CD4-positive, alpha-beta T cell (primary cell): Measurements from ENCODE around the gene ESD. TPM values are rescaled to one million over a fixed set of nuclear protein-coding genes. Genes with fewer than 3 reads are reported as not detected.

Experiments
- ATAC-seq: fragments of 200-7000 bp; cut with Tn5 transposase; one replicate; pipeline ENCODE4 v1.10.0; 2022; ENCODE audit warnings: mild to moderate bottlenecking; ENCODE audit not compliant: poor library complexity
- CTCF ChIA-PET: fragments of 350-600 bp; sonication (Branson Sonifier 250); formaldehyde crosslinking; loops from one replicate; lab custom pipeline; 2021; ENCODE audit warnings: antibody characterized with exemption, inconsistent platforms; lab: Charles Lee
- POLR2A ChIA-PET: fragments of 350-600 bp; sonication (Branson Sonifier 250); formaldehyde crosslinking; loops from one replicate; lab custom pipeline; 2021; ENCODE audit warnings: antibody characterized with exemption, inconsistent platforms; lab: Charles Lee
- DNase-seq, 14 experiments: peaks; one replicate each; pipeline ENCODE4 v3.0.0-alpha.2; 2013 to 2020; ENCODE audit warnings: mixed read lengths in 2 of 14
- H3K27ac ChIP-seq, 2 donors: one replicate each; pipeline versions ENCODE4 v1.5.1 to v1.7.0; 2013; ENCODE audit warnings: low read length in 2 of 2, low read depth in 1 of 2, mild to moderate bottlenecking in 1 of 2
- H3K27me3 ChIP-seq, 2 experiments: 1 replicate in 1 of 2; 2 replicates in 1 of 2; pipeline versions ENCODE4 v1.6.1 to v1.7.0; 2013; ENCODE audit warnings: low read length in 2 of 2, control low read depth in 1 of 2, mild to moderate bottlenecking in 1 of 2, moderate library complexity in 1 of 2; ENCODE audit not compliant: insufficient read depth in 2 of 2, control insufficient read depth in 1 of 2
- H3K36me3 ChIP-seq: one replicate; pipeline ENCODE4 v1.6.1; 2013; ENCODE audit warnings: low read length, control low read depth; ENCODE audit not compliant: insufficient read depth
- H3K4me1 ChIP-seq: one replicate; pipeline ENCODE4 v1.6.1; 2013; ENCODE audit warnings: low read length, control low read depth; ENCODE audit not compliant: insufficient read depth
- H3K4me3 ChIP-seq: one replicate; pipeline ENCODE4 v1.5.1; 2013; ENCODE audit warnings: mild to moderate bottlenecking, low read length, moderate library complexity
- H3K9me3 ChIP-seq, 2 experiments: 1 replicate in 1 of 2; 2 replicates in 1 of 2; pipeline versions ENCODE4 v1.6.1 to v1.7.0; 2013; ENCODE audit warnings: low read length in 2 of 2, mild to moderate bottlenecking in 2 of 2, control low read depth in 1 of 2, moderate library complexity in 1 of 2; ENCODE audit not compliant: control insufficient read depth in 1 of 2, insufficient read depth in 1 of 2
- H3K27ac Mint-ChIP-seq: one replicate; pipeline ENCODE4 v1.8.0; 2020; ENCODE audit warnings: mixed read lengths
- H3K27me3 Mint-ChIP-seq: one replicate; pipeline ENCODE4 v1.8.0; 2021; ENCODE audit warnings: mixed read lengths
- H3K36me3 Mint-ChIP-seq: one replicate; pipeline ENCODE4 v1.8.0; 2021; ENCODE audit warnings: low read depth, mixed read lengths
- H3K4me1 Mint-ChIP-seq: one replicate; pipeline ENCODE4 v1.8.0; 2021; ENCODE audit warnings: low read depth, mixed read lengths
- H3K4me3 Mint-ChIP-seq: one replicate; pipeline ENCODE4 v1.8.0; 2020; ENCODE audit warnings: mild to moderate bottlenecking, mixed read lengths
- H3K9me3 Mint-ChIP-seq: one replicate; pipeline ENCODE4 v1.8.0; 2020; ENCODE audit warnings: mixed read lengths
- CTCF ChIP-seq: fragments of 200-600 bp; IDR thresholded peaks from one replicate; pipeline ENCODE4 v1.8.0; 2022; ENCODE audit warnings: antibody characterized with exemption, mild to moderate bottlenecking
- intact Hi-C, 2 experiments: fragments of 100-400 bp; cut with DNase I in 1 of 2; cut with micrococcal nuclease in 1 of 2; formaldehyde crosslinking; loops; one replicate each; pipeline versions ENCODE4 v1.15.1 to v1.9.0; 2023 to 2025; cut with DNase I, micrococcal nuclease
- total RNA-seq, 174 experiments: library from RNA in 2 of 174; stranded (reverse) in 2 of 174; gene quantifications; one replicate each; pipeline ENCODE4 v1.2.3 and lab custom pipeline; 2021 to 2026

Gene ESD
- total RNA-seq, 2 experiments from 2014 or later: 30.8 to 34.1 TPM

- Mint-ChIP-seq H3K27me3 (no peaks in the 10 kb centered on the region), H3K27ac (no peak overlapping the region), H3K4me3 (no peak overlapping the region), H3K4me1 (no peaks in the 10 kb centered on the region), H3K9me3 (no peaks in the 10 kb centered on the region), H3K36me3 (no peaks in the 10 kb centered on the region)
- CTCF ChIA-PET: no interaction called here
- intact Hi-C loops: no loop called here
- POLR2A ChIA-PET: no interaction called here
- no peak for TF ChIP-seq CTCF
- no peaks in the 10 kb centered on the region for H3K36me3 ChIP-seq
- ATAC-seq: no peak
- no peaks in the 10 kb centered on the region for H3K9me3 ChIP-seq
- H3K27me3 ChIP-seq: no peaks in the 10 kb centered on the region
- no peak overlapping the region for H3K4me3 ChIP-seq
- no peak for DNase-seq
- no peaks in the 10 kb centered on the region for H3K4me1 ChIP-seq
- H3K27ac ChIP-seq: no peak overlapping the region
Observed at GRCh38 chr13:46844431-46844830, 47.5 kb upstream of the ESD start.

- CTCF ChIA-PET: interaction anchor here (1.0 kb wide), 1 partner anchor 13 kb away, joined by 3 read pairs; no protein-coding TSS in a partner anchor
- no peaks in the 10 kb centered on the region for H3K36me3 Mint-ChIP-seq
- H3K4me1 ChIP-seq: no peaks in the 10 kb centered on the region
- TF ChIP-seq CTCF: no peak
- no peak overlapping the region for H3K27ac ChIP-seq
- no peaks in the 10 kb centered on the region for H3K9me3 ChIP-seq
- no peaks in the 10 kb centered on the region for H3K27me3 ChIP-seq
- no peaks in the 10 kb centered on the region for H3K4me1 Mint-ChIP-seq
- H3K27ac Mint-ChIP-seq: no peak overlapping the region
- no peak overlapping the region for H3K4me3 Mint-ChIP-seq
- intact Hi-C loops: loop anchor here in 1 of 2 experiments (10.0 kb wide), 1 partner anchor 1935 kb away; no protein-coding TSS in a partner anchor
- no peaks in the 10 kb centered on the region for H3K36me3 ChIP-seq
- H3K27me3 Mint-ChIP-seq: peaks cover 4% of the 10 kb centered on the region
- H3K4me3 ChIP-seq: no peak overlapping the region
- H3K9me3 Mint-ChIP-seq: no peaks in the 10 kb centered on the region
- no peak for DNase-seq
- ATAC-seq: no peak
- POLR2A ChIA-PET: no interaction called here
Observed at GRCh38 chr13:46839399-46839798, 42.4 kb upstream of the ESD start.

GRCh38 chr13:46834657-46835056 lies 37.7 kb upstream of the ESD start:
- DNase-seq (no peak), ATAC-seq (no peak)
- Mint-ChIP-seq H3K9me3 (no peaks in the 10 kb centered on the region), H3K36me3 (no peaks in the 10 kb centered on the region), H3K4me3 (no peak overlapping the region), H3K27me3 (peaks cover 8% of the 10 kb centered on the region), H3K27ac (no peak overlapping the region), H3K4me1 (no peaks in the 10 kb centered on the region)
- no peaks in the 10 kb centered on the region for H3K9me3 ChIP-seq
- H3K36me3 ChIP-seq: no peaks in the 10 kb centered on the region
- H3K27ac ChIP-seq: no peak overlapping the region
- H3K4me1 ChIP-seq: no peaks in the 10 kb centered on the region
- no peak overlapping the region for H3K4me3 ChIP-seq
- ChIA-PET POLR2A (interaction anchor here (0.6 kb wide), 1 partner anchor 309 kb away, joined by 3 read pairs; no protein-coding TSS in a partner anchor), CTCF (no interaction called here)
- H3K27me3 ChIP-seq: peaks cover 0 to 6% of the 10 kb centered on the region in 2 experiments
- no peak for TF ChIP-seq CTCF
- intact Hi-C loops: loop anchor here in 1 of 2 experiments (5.0 to 10.0 kb wide), 2 partner anchors 938 to 1940 kb away; no protein-coding TSS in a partner anchor
